NOMO-1 (cell line): ENCODE results near the gene CDH4.
"Not testable (repeated sequence)": the region's sequence is repeated elsewhere in the genome, so short reads cannot be mapped to it uniquely, and the experiment has no call there.

Experiments used
- DNase-seq, 2 experiments: peaks; one replicate each; lab custom pipeline; 2025; ENCODE audit not compliant: unreplicated experiment in 2 of 2; lab: John Stamatoyannopoulos, UW

The CDH4 gene

GRCh38 chr20:61449916-61450315 is 197.9 kb downstream of the CDH4 start:
- no peak for DNase-seq

DNA sequence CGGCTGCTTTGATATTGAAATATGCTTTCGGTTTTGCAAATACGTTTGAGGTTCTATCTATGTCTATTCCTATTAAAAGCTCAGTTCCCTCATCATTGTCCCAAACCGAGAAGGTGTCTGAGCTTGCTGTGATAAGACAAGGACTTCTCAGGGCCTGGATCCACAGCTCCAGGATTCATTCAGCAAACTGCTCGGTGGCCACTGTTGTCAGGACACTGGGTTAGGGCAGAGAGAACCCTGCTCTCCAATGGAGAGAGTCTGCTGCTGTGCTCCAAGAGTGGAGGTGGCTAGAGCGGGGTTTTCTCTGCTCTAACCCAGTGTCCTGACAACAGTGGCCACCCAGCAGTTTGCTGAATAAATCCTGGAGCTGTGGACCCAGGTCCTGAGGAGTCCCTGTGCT is 198.5 kb downstream of the CDH4 start:
- no peak for DNase-seq

GRCh38 chr20:61451009-61451408 is 198.9 kb downstream of the CDH4 start:
- DNase-seq, result no peak

DNA sequence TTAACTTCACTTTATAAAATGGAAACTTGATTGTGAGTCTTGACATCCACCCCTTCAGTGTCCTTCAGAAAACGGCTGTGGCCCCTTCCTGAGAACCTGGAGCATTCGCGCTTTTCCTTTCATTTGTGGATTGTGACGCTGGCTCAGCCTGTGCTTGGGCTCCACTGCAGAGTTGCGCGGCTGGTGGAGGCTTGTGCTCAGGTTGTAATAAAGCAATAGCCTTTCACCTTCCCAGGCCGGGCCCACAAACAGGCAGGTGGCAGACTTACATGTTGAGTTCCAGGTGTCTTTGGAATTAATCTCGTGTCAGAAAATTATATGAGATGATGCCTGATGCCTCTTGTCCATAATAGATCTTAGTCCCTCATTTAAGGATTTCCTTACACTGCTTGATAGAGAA is 199.9 kb downstream of the CDH4 start:
- no peak for DNase-seq

- DNase-seq, result no peak
Observed at GRCh38 chr20:61453219-61453618, 201.2 kb downstream of the CDH4 start.

DNA sequence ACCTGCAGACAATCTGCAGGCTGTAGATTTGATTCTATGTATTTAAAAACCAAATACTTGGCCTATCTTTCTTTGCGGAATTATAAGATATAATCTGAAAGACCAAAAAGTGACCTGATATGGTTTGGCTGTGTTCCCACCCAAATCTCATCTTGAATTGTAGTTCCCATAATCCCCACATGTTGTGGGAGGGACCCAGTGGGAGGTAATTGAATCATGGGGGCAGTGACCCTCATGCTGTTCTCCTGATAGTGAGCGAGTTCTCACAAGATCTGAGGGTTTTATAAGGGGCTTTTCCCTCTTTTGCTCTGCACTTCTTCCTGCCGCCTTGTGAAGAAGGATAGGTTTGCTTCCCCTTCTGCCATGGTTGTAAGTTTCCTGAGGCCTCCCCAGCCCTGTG is 201.6 kb downstream of the CDH4 start:
- not testable (repeated sequence) for DNase-seq

DNA sequence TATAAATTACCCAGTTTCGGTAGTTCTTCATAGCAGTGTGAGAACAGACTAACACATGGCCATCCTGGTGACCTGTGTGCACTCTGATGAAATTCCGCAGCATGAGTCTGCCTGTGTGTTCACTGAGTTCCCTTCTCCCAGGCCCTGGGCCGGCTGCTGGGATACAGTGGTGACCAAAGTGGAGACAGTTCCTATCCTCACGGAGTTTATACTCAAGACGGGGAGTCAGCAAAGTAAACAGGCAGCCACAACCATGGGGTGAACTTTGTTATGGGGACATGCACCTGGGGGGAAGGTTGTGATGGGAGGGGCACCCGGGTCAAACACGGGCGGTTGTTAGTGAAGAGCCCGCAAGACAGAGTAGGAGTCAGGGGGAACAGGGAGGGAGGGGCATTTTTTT is 202.0 kb downstream of the CDH4 start:
- DNase-seq, result no peak

DNA sequence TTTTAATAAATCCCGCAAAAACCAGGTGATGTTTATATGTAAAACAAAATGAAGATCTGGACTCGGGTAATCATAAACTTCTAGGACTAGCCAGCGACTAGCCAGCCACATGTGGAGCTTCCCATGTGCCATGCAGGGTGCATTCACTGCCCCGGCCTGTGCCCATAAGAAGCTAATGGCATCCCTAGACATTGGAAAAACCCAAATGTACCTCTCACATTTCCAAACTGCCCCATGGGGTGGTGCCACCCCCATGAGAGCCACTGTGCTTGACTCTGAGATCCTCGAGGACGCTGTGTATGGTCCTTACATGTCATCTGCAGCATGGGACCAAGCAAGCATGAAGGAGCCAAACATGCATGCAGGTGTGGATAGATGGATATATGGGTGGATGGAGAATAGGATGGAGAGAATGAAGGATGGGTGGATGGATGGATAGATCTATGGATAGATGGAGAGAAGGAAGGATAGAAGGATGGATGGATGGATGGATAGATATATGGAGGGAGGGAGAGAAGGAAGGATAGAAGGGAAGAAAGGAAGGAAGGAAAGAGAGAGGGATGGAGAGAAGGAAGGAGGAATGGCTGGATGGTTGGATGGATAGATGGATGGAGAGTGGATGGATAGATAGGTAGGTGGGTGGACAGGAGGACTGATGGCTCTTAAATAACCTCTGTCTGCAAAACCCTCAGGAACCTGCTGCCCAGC is 203.6 kb downstream of the CDH4 start:
- DNase-seq, result no peak

DNA sequence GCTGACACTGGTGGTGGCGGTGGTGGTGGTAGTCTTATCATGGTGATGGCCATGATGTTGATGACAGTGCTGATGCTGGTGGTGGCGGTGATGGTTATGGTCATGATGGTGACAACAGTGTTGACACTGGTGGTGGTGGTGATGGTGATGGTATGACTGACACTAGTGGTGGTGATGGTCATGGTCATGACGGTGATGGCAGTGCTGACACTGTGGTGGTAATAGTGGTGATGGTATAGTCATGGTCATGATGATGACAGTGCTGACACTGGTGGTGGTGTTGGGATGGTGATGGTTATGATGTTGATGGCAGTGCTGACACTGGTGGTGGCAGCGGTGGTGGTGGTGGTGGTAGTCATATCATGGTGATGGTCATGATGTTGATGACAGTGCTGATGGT is 205.7 kb downstream of the CDH4 start:
- no peak for DNase-seq

DNA sequence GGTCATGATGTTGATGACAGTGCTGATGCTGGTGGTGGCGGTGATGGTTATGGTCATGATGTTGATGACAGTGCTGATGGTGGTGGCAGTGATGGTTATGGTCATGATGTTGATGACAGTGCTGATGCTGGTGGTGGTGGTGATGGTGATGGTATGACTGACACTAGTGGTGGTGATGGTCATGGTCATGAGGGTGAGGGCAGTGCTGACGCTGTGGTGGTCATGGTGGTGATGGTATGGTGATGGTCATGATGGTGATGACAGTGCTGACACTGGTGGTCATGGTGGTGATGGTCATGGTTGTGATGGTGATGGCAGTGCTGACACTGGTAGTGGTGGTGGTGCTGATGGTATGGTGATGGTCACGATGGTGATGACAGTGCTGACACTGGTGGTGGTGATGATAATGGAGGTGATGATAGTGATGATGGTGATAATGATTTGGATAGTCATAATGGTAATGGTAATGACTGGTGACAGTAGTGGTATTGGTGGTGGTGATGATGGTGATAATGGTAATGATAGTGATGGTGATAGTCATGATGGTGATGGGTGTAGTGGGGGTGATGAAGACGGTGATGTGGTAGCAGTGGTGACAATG is 206.2 kb downstream of the CDH4 start:
- DNase-seq, result no peak

DNA sequence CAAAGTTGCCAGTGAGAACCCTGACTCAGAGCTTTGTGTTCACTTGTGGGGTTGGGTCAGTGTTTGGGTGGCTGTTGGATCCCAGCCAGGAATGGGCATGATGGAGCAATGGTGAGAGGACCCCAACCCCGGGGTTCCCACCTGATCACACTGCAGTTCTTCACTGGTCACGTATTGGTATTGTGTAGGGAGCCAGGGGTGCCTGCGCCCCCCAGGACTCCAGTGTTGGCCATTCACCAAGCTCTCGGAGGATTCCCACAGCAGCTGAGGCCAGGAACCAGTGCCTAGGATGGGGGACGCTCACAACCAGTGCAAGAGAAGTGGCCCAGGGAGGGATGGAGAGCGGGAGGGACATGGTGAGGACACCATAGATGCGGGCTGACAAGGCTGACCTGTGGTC is 207.2 kb downstream of the CDH4 start:
- no peak for DNase-seq

- DNase-seq, result no peak
Observed at GRCh38 chr20:61459705-61460104, 207.6 kb downstream of the CDH4 start.

- no peak for DNase-seq
Observed at GRCh38 chr20:61460261-61461052, 208.4 kb downstream of the CDH4 start.

GRCh38 chr20:61461461-61461860 is 209.4 kb downstream of the CDH4 start:
- DNase-seq, result no peak

GRCh38 chr20:61464307-61465303 is 212.5 kb downstream of the CDH4 start:
- DNase-seq, result no peak

GRCh38 chr20:61475729-61476128 is 223.7 kb downstream of the CDH4 start:
- DNase-seq, result no peak

DNA sequence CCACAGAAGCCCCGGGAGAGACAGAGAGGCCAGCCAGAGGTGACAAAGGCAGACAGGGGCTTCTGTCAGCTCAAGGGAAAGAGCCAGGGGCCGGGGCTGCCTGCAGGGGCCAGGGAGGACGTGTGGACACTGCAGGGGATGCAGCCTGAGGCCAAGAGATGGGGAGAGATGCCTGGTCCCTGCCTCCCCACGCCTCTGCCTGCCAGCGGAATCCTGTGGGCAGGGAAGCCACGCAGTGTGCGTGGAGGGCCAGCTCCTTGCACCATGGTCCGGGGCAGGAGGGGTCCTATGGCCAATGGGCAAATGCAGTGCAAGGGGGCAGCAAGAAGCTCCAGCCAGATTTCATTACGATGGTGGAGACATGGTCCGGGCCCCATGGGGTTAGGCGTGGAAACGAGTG is 224.9 kb downstream of the CDH4 start:
- DNase-seq, result no peak

DNA sequence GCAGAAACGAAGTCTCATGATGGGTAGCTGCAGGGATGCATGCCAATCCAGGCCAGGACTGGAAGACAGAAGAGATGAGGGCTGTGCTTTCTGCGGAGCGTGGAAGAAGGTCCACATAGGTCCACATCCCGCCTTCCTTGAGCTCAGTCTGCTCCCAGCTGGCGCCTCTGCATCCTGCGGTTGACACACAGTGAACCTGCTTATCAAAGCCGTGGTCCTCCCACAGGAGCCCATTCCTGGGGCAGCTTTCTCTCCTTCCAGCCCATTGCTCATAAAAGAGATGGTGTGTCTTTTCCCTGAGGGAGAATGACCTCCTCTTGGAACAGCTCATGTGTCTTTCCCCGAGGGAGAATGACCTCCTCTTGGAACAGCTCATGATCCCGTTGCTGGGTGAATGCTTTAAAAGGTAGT is 225.4 kb downstream of the CDH4 start:
- no peak for DNase-seq

GRCh38 chr20:61478094-61478493 is 226.0 kb downstream of the CDH4 start:
- no peak for DNase-seq

- DNase-seq, result no peak
Observed at GRCh38 chr20:61478611-61479305, 226.7 kb downstream of the CDH4 start.
